NCI-H1417 treated with DMSO at 0.1 percent for 48 hours (cell line): ENCODE results near the gene TCN1.
"Not testable (repeated sequence)": the region's sequence is repeated elsewhere in the genome, so short reads cannot be mapped to it uniquely, and the experiment has no call there.

Experiments used
- DNase-seq: peaks from one replicate; lab custom pipeline; 2025; lab: John Stamatoyannopoulos, UW

TCN1 gene, protein sequence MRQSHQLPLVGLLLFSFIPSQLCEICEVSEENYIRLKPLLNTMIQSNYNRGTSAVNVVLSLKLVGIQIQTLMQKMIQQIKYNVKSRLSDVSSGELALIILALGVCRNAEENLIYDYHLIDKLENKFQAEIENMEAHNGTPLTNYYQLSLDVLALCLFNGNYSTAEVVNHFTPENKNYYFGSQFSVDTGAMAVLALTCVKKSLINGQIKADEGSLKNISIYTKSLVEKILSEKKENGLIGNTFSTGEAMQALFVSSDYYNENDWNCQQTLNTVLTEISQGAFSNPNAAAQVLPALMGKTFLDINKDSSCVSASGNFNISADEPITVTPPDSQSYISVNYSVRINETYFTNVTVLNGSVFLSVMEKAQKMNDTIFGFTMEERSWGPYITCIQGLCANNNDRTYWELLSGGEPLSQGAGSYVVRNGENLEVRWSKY

DNA sequence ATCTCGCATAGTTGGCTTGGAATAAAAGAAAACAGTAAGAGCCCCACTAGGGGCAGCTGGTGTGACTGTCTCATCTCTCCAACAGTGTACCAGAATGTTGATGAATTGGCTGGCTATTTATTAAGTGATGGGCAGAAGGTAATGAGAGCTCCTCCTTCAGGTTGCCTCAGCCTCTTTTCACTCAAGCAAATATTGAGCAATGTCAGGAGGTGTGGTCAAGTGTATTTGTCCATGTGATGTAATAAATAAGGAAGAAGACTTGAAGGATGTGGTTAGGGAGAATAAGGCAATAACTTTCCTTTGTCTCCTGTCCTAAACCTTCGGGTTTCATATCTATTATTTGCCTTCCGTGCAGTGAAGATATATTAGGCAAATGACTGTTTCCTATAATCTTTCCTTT, at the start of gene TCN1:
TSS of gene TCN1 (minus strand) at position 91 of the 400 bp plus-strand sequence. CDS start at position 74, 17 bp downstream.
- DNase-seq = no peak

DNA sequence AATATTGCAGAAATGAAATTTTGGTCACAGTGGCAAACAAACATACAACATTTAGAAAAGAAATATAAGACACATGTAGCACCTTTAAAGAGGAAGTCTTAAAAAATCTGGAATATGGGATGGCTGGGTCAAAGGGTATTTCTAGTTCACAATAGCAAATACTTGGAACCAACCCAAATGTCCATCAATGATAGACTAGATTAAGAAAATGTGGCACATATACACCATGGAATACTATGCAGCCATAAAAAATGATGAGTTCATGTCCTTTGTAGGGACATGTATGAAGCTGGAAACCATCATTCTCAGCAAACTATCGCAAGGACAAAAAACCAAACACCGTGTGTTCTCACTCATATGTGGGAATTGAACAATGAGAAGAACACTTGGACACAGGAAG, 37.3 kb upstream of the TCN1 start:
- not testable (repeated sequence) for DNase-seq

DNA sequence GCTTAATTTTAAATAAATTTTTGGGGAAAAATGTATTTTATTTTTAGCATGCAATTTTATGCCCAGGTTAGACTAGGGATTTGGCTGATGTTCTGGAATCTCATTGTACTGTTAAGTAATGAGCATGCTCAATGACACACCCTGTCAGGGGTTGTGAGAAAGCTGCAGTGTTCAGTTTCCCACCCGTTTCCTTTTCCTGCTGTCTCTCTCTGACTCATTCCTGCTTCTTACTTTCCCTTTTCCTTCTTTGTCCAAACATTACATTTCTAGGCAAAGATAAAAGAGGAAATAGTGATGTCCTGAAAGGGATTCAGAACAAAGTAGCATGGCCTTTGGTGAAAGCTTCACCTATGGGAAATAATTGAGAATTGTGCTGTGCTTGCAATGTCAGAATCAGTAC, 35.0 kb upstream of the TCN1 start:
- DNase-seq = no peak

DNA sequence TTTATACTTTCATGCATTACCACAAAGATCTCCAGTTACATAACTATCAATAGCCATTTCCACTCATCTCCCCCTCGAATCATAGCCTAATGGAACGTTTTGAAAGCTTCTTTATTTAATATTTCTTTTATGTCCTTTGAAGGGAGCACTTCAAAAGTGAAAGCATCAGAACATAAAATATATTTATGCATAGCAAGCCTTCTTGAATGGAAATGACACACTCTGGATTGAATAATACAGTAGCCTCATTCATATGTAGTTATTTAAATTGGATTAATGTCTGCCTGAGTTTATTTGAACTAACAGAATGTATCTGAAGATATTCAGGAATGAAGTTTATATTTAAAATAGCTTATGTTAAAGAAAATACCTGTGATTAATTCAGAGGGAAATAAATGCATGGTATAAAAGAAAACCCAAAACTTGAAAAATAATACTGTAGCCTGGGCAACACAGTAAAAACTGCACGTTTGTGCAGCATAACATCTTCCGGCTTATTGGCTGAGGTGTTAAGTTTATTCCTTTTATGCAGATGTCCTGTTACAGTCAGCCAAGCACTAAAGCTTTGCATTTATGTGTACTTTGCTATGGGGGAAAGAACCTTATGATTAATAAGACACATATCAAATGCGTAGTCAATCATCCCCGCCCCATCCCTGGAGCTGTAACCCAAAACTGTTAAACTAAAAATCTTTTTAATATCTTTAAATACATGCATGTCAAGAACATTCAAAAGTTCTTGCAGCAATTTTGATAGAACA, 34.3 kb upstream of the TCN1 start:
- DNase-seq = no peak

DNA sequence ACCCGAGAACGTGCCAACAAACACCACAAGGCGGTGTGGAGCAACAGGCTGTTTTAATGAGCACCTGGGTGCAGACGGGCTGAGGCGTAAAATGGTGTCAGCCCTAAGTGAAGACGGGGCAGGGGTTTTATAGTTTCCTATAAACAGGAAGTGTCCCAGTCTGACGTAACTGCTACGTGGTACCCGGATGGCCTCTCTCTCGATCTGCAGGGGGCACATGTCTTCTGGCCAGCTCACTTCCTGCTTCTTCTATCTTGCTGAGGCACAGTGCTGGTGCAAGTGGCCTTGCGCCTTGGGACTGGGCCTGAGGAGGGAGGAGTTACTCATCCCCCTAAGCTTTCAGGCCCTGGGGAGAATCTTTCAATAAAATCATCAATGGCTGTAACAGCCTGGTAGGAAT, 33.2 kb upstream of the TCN1 start:
- DNase-seq = no peak

DNA sequence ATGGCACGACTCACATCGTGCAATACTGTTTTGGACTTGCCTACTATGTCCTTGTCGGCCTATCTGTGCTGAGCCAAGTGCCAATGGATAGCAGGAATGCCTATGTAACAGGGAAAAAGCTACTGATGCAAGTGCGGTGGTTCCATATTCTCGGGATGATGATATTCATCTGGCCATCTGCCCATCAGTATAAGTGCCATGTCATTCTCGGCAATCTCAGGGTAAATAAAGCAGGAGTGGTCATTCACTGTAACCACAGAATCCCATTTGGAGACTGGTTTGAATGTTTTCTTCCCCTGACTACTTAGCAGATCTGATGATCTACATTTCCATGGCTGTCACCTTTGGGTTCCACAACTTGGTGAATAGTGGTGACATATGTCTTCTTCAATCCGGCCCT, 32.4 kb upstream of the TCN1 start:
- DNase-seq = no peak

DNA sequence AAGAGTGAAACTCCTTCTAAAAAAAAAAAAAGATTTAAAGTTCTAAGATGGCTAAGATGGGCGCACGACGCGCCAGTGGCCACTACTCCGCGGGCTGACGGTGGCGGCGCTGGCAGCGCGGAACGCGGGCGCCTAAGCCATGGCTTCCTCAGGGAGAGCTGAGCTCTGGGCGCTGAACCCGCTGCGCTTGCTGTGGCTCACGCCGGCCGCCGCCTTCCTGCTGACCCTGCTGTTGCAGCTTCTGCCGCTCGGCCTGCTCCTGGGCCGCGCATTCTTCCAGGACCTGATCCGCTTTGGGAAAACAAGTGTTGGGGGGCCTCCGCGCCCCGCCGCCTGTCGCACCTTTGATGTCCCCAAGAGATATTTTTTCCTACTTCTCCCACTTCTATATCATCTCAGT, 31.8 kb upstream of the TCN1 start:
- no peak for DNase-seq

DNA sequence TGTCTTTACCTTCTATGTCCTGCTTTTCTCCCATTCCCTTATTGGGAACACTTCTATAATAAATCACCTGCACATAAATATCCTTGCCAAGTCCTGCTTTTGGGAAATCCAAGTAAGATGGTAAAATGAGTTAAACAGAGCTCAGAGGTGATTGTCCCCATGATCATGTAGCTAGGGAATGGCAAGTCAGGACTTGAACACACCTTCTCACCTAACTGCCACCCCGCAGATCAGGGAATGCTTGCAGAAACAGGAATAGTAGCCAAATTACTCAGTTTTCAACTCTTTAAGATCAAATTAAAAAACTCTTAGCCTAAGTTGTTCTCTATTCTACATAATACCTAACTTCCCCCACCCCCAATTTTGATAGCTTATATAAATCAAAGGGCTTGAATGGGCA, 28.3 kb upstream of the TCN1 start:
- DNase-seq = no peak

DNA sequence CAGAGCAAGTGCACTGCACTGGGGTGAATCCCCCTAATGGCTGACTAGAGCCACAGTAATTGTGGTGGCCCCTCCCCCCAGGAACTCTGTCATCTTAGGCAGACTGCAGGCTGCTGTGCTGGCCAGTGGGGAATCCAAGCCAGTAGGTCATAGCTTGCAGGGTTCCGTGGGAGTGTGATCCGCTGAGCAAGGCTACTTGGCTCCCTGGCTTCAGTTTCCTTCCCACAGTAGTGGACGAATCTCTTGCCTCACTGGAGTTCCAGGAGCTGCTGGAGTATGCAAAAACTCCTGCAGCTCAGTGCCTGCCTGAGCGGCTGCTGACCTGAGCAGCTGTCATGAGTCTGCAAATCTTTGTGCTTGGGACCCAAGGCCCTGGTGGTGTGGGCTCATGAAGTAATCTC, 25.5 kb upstream of the TCN1 start:
- no peak for DNase-seq

DNA sequence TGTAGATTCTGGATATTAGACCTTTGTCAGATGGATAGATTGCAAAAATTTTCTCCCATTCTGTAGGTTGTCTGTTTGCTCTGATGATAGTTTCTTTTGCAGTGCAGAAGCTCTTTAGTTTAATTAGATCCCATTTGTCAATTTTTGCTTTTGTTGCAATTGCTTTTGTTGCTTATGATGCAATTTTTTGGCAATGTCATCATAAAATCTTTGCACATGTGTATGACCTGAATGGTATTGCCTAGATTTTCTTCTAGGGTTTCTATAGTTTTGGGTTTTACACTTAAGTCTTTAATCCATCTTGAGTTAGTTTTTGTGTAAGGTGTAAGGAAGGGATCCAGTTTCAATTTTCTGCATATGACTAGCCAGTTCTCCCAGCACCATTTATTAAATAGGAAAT, 20.9 kb upstream of the TCN1 start:
- not testable (repeated sequence) for DNase-seq

DNA sequence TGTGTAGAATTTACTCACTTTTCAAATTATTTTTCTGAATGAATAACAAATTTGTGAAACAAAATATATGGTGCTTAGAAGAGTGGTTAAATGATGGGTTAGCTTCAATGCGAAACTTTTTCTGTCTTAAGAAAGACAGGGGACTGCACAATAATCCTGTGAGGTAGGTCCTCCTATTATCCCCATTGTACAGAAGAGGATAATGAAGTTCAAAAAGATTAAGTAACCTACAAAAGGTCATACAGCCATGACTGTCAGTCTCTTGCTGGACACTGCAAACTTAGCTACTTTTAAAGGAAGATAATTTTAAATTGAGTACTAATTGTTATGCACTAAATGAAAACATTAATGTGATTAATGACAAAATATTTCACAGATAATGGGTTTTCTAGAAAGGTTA, 17.3 kb upstream of the TCN1 start:
- no peak for DNase-seq

DNA sequence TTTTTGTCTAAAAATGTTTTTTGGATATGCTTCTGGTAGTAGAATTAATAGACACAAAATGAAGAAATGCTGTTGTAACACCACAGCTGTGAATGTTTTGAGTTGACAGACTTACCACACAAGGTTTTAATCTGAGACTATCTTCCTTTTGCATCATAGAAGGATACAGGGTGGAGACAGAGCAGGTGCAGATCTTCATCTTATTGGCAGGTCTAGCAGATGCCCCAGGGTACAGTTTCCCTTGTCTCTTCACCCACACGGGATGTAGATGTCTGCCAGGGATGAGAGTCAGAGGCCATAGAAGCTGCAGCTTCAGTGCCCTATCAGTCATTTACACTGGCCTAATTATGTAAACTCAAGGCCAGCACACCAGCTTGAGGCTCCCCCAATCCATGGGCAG, 13.3 kb upstream of the TCN1 start:
- DNase-seq = no peak

DNA sequence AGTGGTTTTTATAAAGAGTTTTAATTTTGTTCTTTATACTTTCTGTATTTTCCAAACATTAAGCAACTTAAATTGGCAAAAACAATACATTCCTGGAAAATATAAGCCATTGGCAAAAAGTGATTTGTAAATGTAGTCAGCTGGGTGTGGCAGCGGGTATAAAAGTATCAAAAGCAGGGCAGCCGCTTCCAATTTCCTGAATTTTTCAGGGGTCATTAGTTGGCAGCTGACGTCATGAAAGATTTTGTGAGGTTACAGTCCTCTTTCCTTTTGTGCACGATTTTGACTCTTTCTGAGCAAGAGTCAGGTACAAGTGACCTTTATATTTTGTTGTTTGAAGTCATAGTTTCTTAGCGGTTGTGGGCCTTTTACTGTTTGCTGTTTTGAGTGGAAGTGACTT, 12.3 kb upstream of the TCN1 start, which contains the start of gene OOSP3:
TSS of gene OOSP3 (plus strand) at position 208 of the 400 bp plus-strand sequence. CDS start at position 235, 27 bp downstream.
- DNase-seq = no peak

DNA sequence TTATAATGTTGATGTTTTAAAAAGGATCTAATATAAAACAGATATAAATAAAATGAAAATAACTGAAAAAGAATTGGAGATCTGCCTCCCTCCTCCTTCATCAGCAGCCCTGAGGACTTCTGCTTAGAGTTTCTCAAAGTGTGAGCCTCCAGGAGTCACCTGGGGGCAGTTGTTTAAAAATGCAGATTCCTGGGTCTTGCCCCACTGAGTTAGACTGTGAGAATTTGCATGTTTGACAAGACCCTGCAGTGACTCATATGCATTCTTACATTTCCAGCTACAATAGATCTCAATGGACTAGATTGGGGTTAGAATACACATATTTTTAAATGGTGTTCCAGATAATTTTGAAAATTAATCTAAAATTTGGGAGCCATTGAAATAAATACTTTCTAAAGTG, 11.5 kb upstream of the TCN1 start:
- DNase-seq = no peak

DNA sequence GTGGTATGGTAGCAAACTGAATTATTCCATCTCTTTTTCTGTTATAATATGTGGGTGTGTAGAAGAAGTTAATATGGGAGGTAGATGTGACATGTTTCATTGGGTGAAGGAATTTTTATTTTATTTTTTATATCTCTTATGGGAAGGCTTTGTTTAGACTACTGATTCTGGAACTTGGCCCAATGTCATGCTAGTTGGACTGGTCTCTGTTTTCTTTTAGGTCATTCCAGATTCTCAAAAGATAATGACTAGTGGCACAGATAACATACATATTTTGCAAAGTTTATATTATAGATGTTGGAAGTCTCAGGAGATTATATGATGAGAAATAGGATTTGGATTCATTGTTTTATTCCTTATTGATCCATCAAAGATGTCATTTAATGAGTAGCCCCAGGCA, 11.0 kb upstream of the TCN1 start:
- no peak for DNase-seq

DNA sequence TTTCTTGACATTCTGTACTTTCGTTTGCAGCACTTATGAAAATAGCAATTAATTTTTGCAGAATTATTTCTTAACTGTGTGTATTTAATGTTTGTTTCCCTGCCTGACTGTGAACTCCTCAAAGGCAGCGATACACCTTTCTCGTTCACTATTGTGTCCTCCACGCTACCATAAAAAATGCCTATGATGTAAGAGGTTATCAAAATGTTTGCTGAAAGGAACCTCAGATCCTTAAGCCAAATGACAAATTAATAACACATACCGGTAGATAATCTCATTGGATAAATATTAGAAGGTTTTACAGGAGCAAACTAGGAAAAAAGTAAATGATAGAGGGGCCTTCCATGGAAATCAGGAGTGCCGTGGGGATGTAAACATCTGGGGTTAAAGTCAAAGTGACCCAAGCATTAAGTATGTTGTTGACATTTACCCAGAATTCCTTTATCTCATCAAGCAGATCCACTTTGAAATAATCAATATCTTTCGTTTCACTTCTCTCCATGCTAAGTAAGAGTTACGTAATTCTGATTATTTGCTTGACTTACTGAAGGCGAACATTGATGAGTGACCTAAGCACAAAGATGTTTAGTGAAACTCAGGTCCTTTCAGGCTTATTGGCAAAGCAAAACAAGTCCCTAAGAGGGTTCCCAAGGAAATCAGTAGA, 9.7 kb upstream of the TCN1 start:
- no peak for DNase-seq

DNA sequence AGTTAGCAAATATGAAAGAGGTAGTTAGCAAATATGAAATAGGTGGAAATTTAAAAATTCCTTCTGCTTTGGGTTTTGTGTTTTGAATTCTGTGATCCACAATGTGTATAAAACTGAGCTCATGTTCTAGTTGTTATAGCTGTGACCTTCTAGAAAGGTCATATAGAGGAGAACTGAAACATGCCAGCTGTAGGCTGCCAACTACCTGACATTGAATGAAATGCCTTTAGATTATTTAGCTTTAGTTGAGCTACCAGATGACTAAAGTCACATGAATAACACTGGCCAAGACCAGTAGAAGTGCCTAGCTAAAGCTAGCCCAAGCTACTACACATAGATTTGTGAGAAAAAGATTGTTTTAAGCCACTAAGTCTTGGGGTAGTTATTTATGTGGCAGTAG, 5.8 kb upstream of the TCN1 start:
- DNase-seq = no peak

DNA sequence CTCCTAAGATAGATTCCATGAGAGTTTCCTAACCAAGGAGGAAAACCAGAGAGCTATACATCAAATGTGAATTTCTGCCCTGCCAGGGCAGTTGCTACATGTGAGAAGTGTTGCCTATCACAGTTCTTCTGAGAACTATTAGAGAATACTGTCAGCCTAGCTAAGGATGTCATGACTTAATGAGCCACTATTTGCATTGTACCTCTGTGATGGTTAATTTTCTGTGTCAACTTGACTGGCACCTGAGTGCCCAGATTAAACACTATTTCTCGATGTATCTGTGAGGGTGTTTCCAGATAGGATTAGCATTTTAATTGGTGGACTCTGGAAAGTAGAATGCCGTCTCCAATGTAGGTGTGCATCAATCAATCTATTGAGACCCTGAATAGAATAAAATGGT, 1.7 kb upstream of the TCN1 start:
- DNase-seq = no peak

DNA sequence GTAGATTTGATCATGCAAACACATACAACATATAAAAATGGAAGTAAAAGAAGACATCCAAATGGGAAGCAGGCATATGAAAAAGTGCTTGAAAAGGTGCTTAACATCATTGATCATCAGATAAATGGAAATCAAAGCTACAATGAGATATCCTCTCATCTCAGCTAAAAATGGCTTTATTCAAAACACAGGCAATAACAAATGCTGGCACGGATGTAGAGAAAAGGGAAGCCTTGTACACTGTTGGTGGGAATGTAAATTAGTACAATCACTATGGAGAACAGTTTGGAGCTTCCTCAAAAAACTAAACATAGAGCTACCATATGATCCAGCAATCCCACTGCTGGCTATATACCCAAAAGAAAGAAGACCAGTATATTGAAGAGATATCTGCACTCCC, 549 bp upstream of the TCN1 start:
- DNase-seq = no peak

DNA sequence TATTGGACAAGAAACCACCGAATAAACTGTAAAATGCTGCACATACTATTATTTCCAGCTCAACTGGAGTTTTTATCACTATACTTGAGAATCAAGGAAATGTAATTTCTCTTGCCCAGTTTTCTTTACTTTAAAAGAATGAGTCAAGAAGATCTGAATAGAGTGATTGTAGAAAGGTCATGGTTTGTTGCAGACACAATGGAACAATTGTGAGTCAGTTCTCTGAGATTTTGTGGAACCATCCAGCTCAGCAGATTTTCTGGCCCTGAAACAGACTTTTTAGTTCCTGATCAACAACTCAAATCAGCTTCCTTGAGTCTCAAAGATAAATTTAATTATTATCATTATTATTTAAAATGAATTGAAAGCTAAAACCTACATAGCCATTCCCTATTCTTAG, 1.3 kb downstream of the TCN1 start:
- DNase-seq = no peak

DNA sequence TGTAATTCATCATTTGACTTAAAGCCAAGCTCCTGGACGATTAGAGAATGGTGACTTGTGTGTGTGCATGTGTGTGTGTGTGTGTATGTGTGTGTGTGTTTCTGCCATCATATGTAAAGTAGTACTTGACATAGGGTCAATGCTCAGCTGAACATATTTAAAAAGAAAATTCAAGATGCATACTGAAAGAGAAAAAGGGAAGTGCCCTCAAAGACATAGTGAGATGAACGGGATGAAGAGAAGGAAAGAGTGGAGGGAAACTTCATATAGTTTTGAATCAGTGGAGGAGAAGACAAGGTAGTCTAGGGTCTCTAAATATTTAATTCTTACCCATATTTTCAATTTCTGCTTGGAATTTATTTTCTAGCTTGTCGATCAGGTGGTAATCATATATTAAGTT, 4.0 kb downstream of the TCN1 start:
- no peak for DNase-seq

DNA sequence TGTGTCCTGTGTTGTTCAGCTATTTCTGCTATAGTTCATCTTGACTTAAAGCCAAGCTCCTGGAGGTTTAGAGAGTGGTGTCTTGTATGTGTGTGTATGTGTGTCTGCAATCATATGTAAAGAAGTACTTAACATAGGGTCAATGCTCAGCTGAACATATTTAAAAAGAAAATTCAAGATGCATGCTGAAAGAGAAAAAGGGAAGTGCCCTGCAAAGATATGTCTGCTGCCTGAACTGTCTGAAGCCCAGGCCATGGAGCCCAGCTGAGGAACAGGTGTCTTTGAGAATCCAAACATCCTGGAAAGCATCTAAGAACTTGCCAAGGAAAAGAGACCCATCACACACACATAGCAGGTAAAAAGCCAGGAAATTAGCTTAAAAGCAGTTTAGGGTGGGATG, 6.6 kb downstream of the TCN1 start:
- DNase-seq = no peak
